GM21717 (cell line): ENCODE results near the gene HGD.
"Not testable (repeated sequence)": the region's sequence is repeated elsewhere in the genome, so short reads cannot be mapped to it uniquely, and the experiment has no call there.

ENCODE experiments used
- ATAC-seq: cut with Tn5 transposase; IDR thresholded peaks from one replicate; pipeline ENCODE4 v1.9.1; 2021; ENCODE audit warnings: mild to moderate bottlenecking, moderate library complexity; ENCODE audit not compliant: unreplicated experiment

Gene HGD

DNA sequence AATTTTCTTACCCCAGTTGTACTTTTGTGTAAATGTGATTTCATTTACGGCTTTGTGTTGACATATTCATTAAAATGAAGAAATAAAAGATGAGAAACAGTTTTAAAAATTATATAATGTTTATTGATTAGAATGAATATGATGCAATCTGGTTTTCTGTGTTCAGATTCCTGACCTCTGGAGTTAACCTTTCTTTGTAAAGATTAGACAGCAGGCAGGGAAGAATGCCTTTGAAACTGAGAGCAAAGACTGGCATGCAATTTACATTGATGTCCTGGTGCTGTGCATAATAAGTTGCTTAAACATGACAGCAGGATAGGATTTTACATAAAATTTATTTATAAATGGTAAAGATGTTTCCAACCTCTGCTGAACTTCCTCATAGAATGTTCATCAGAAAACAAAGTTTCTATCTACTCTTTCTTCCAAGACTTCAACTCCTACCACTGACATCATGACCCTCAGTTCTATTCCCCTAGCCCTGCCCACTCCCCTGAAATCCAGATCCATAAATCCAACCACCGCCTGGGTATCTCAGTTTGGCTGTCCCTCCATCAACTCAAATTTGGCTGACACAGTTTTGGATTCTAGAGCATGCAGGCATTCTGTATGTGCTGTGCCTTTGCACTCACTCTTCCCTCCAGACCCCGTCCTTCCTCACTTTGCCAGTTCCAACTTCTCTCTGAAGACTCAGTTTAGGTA is 1.7 kb downstream of the HGD start:
- ATAC-seq, result no peak

DNA sequence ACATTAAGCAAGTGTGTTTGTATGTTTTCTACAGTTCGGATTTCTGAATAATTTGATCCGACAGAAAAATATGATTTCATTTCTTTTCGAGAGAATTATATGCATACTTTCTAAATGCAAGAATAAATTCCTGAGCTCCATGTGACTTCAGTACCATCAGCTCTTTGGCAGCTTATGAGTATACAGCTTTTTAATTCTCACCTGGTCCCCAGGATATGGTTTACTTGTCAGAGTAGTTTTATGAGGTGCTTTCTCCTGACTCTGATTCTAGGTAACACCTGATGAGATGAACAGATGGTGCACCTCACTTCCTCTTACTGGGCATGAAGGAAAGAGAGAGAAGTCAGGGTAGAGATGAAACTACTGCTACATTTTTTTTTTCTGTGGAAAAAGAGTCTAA is 3.1 kb downstream of the HGD start:
- peak; percentile 60 for ATAC-seq

DNA sequence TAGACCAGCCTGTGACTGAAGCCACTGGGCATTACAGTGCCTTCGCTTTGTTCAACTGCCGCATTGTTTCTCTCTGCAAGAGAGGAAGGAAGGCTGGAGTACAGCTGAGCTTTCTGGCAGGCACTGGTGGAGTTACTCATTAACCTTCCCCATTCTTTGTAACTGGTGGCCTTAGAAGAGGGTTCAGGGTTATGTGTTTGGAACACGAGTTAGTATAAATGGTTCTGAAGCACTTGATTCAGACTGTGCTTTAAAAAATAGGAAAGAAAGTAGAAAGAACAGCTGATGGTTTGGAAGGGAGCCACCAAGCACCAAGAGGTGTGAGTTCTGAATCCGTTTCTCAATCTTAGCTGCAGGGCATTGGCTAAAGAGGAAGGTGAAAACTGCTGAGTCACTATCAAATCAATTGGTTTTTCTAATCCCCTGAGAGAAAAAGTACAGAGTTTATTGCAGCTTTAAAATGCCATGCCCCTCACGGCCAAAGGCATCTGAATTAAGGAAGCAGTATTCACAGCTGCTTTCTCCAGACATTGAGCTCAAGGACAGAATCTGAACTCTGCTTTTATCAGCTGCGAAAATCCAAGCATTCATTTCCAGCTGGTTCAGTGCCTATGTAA is 3.6 kb downstream of the HGD start:
- ATAC-seq, result peak; percentile 60

GRCh38 chr3:120677193-120677592 is 4.8 kb downstream of the HGD start:
- not testable (repeated sequence) for ATAC-seq

DNA sequence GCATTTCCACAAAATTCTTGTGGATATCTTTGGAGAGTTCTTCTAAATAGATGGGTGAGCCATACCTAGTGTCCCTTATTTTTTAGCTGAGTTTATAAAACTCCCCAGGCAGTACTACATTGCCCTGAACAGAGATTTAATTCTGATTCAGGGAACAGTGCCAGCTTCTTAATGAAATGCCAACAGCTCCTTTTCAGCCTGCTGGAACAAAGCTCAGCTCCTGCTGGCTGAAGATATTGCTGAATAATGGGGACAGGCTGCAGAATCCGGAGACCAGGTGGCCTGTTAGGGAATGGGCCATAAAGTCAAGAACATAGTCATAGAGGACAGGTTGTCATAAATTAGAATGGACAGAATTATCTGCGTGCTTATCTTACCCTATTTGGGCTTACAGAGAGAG is 8.9 kb downstream of the HGD start:
- no peak for ATAC-seq

- no peak for ATAC-seq
These were observed 11.5 kb downstream of the HGD start for GRCh38 chr3:120670576-120670975.

GRCh38 chr3:120664926-120665325 is 17.1 kb downstream of the HGD start:
- no peak for ATAC-seq

DNA sequence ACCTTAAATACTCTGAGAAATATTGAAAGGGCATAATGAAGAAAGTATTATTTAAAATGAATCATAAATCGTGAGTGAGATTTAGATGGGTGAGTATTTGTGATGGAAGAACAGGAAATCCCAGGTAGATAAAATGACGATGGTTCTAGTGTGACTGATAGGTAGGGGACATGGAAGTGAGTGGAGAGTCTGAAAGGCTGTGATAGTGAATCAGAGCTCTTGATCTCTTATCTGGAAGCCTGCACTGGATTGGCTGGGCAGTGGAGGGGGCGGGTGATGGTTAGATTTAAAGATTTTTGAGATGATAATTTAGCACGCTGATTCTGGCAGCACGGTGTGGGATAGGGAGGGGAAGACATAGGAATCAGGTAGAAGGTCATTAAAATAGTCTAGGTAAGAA is 20.1 kb downstream of the HGD start:
- no peak for ATAC-seq

GRCh38 chr3:120661106-120661905 is 20.7 kb downstream of the HGD start:
- no peak for ATAC-seq

GRCh38 chr3:120659834-120660233 is 22.2 kb downstream of the HGD start:
- ATAC-seq, result no peak

DNA sequence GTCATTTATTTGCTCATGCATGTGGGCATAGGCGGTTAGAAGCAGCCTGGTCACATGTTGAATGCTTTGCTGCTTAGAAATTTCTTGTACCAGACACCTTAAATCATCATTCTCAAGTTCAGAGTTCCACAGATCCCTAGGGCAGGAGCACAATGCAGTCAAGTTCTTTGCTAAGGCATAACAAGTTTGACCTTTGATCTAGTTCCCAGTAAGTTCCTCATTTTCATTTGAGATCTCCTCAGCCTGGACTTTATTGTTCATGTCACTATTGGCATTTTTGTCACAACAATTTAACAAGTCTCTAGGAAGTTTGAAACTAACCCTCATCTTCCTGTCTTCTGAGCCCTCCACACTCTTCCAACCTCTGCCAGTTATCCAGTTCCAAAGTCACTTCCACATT is 22.8 kb downstream of the HGD start:
- no peak for ATAC-seq

DNA sequence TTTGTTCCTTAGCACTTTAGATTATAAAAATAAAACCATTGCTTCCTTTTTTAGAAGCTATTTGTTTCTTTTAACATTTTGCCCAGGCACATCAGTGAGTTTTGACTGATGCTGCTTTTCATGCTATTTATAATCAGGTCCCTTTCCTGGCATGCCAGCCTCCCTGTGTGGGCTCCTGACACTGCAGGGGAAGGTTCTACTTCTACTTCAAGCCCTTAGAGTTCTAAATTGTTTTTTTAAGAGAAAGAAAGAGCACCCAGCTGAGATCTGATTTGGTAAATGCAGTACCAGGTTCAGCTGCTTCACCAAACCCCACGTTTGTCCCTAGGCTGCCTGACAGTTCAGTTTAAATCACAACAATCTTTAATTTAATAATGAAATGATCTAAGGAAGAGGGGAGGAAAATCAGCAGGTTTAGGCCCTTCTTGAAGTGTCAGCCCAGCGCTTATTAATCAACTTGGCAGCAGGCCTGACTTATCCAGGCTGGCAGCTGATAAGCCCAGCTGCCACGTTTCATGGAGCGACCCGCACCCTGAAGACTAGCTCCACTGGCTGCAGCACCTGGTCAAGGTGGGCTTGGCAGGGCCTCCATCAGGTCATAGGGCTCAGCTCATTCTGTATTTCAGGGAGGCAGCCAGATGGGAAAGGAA is 29.0 kb downstream of the HGD start:
- ATAC-seq, result no peak

- no peak for ATAC-seq
These were observed 29.8 kb downstream of the HGD start for GRCh38 chr3:120652281-120652680.

DNA sequence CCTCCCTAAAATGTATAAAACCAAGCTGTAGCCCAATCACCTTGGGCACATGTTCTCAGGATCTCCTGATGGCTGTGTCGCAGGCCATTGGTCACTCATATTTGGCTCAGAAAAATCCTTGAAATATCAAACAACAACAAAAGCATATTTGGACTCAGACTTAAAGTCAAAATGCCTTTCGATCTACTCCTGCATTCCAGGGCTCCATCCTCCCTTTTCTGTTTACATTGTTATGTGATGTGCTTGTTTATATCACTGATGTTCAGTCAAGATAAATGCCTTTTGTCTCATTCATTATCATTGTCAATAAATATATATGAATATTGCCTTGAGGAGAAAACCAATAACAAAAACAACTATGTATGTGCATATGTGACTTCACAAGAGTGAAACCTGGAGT is 31.7 kb downstream of the HGD start:
- no peak for ATAC-seq

DNA sequence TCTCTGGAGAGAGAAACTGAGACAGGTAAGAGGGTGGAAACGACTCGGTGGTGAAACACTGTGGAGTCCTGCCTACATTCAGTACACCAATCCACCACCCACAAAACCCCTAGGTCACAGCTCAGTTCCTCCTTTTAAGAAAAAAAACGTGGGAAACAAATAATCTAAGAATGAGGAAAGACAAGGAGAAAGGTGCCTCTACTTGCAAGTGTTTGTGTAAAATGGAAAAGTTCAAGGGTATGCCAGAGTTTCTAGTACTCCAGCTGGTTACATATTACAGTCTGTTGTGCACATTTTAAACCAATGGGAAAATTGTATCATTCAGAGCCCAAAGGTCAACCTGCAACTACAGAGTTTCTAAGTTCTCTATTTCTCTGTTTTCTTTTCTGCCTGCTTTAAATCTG is 32.2 kb downstream of the HGD start:
- no peak for ATAC-seq

DNA sequence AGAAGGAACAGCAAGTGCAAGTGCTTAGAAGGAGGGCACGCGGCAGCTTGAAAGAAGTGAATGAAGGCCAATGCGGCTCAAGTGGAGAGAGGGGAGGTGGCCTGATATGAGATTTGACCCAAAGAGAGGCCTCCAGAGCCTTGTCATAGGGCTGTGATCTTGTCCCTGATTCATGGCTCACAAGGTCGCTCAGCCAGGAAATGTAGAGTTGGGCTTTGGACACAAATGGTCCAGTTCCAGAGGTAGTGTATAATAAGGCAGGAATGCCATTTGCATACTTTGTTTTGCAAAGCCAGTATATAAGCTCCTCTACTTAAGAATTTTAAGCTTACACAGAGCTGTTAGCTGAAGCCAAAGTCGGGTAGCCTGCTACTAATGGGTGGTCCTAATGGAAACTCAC is 33.7 kb downstream of the HGD start:
- no peak for ATAC-seq

DNA sequence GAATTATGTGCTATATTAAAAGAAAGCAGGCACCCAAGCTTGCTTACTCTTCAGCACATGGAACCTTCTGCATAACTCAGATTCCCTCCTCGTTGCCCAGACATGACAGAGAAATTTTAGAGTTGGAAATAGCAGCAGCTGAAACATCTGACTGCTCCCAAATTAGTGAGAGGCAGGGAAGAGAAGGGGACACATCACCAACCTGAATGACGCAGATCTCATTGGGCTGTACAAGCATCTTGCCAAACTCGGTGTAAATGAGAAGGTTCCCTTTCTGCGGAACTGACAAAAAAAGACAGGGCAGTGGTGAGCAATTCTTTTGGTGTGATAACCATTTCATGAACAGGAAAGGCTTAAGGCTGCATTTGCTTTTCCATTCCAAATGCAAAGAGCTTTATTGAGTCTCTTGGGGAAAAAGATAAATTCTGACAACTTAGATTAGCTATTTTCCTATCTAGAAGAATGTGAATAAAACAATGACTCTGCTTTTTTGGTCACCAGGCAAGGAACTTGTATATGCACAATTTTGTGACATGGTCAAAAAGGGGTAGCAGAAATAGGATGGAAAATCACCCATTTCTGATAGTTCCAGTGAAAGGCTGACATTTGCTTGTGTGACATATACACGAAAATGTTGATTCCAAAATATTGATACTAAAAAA is 35.1 kb downstream of the HGD start:
- no peak for ATAC-seq

DNA sequence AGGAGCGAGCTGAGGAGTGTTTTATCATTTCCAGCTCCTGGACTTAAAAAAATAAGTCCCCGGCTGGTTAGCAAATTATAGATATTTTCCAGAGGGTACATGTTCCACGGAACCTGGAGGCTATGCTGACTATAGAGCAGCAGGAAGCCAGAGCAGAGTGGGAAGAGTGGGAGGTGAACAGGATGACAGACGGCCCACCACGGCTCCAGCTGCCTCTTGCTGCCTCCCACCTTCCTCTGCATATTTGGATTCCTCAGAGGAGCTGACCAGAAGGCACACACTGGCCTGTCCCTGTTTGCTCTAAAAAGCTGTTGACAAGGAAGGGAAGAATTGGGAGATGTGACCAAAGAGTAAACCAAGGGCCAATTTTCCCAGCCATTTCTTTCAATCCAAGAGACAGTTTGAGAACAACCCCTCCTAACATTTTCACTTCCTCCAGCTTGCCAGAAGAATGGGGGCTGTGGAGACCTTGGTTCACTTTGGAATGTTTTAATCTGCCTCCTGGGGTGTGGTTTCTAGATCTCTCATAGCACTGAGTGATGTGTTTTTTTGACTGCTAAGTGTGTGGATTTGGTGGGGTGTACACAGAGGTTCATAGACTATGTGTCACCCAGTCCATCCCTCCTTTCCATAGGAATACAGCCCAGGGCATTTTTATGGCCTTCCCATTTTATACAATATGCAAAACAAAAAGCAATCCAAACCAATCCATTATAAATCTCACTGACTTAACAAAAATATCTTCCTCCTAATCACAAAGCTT is 36.8 kb downstream of the HGD start:
- ATAC-seq, result no peak

DNA sequence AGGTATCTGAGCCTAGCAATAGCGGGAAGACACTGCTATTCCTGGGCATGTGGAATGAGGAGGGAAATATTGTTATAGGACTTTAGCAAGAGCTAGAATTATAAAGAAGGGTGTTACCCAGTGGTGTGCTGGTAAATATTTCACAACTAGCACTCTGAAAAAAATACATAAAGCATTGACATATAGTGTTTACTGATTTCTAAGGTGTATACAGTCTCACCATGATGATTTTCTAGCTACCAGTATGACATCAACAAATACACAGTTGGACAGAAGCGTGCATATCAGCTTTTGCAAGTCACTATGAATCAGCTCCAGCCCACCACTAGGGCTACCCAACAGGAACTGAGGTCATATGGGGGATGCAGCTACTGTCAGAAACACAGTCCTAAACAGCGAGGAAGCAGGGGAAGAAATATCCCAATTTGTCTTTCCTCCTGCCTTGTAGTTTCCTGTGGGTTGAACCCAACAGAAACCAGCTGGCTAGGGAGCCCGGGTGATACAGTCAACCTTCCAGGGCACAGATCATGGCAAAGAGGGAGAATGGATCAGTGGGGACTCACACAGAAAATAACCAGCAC is 39.6 kb downstream of the HGD start:
- ATAC-seq, result no peak

DNA sequence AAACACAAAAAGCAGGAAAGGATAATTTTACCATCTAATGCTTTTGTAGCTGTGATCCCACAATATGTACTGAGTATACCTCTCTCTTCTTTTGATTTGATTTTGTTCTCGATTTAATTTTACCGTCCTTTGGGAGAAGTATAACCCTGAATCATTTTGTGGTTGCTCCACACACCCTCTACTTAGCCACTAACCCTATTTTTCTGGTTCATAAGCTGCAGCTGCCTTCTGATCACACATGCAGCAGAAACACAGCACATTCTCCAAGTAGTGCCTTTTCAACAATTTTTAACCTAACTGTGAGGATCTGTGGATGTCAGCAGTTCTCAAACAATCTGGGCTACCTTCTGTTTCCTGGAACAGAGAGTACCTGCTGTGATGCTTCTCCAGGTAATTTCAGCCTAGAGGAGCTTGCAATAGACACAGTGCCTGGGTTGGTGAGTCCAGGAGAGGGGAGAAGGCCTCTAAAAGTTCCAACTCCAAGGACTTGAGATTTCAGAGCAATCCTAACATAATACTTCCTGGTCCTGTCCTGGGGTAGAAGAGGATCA is 40.3 kb downstream of the HGD start:
- ATAC-seq, result no peak
